GM12891 (cell line): ENCODE data around the gene ACSL4.
A peak's percentile ranks its signal among the peaks of the same experiment; 100 is the strongest.

Experiments used
- POLR2A ChIP-seq: IDR thresholded peaks from 2 replicates; pipeline ENCODE4 v1.6.1; 2011; ENCODE audit warnings: low read depth, low read length, control low read depth
- POLR2AphosphoS5 ChIP-seq: IDR thresholded peaks from 2 replicates; pipeline ENCODE4 v1.6.1; 2011; ENCODE audit warnings: low read depth, low read length, control low read depth
- SPI1 ChIP-seq: IDR thresholded peaks from 2 replicates; pipeline ENCODE4 v1.6.1; 2011; ENCODE audit warnings: low read depth, low read length, control low read depth
- TAF1 ChIP-seq: IDR thresholded peaks from 2 replicates; pipeline ENCODE4 v1.6.1; 2011; ENCODE audit warnings: low read depth, low read length, control low read depth

- TF ChIP-seq POLR2A (no peak), POLR2AphosphoS5 (no peak), TAF1 (no peak), SPI1 (peak; percentile 28; the same call in 1 of the 2 replicates)
These were observed 12.1 kb downstream of the ACSL4 start for GRCh38 chrX:109720947-109721346.
